BE2C (cell line): ENCODE results near the gene LRRC4B.
A peak's percentile ranks its signal among the peaks of the same experiment; 100 is the strongest.

Source experiments
- DNase-seq: peaks from one replicate; pipeline ENCODE4 v3.0.0-alpha.2; 2020
- H3K27me3 ChIP-seq: fragments of 250-450 bp; sonication (Bioruptor Pico); 2 replicates; pipeline ENCODE4 v1.5.1; 2020; ENCODE audit warnings: mild to moderate bottlenecking
- H3K36me3 ChIP-seq: fragments of 250-450 bp; sonication (Bioruptor Pico); 2 replicates; pipeline ENCODE4 v1.5.1; 2020; ENCODE audit warnings: mild to moderate bottlenecking
- H3K4me1 ChIP-seq: fragments of 250-450 bp; sonication (Bioruptor Pico); 2 replicates; pipeline ENCODE4 v1.5.1; 2020
- H3K4me3 ChIP-seq: 2 replicates; pipeline ENCODE4 v1.5.1; 2011; ENCODE audit warnings: low read depth, low read length
- H3K9me3 ChIP-seq: fragments of 250-450 bp; sonication (Bioruptor Pico); 2 replicates; pipeline ENCODE4 v1.5.1; 2020
- CTCF ChIP-seq: IDR thresholded peaks from 2 replicates; pipeline ENCODE4 v1.5.1; 2012; ENCODE audit warnings: mild to moderate bottlenecking, low read depth, low read length

Gene LRRC4B

GRCh38 chr19:50562996-50563395 is 5.2 kb downstream of the LRRC4B start:
- DNase-seq = no peak
- Histone ChIP-seq H3K36me3 (no peaks in the 10 kb centered on the region), H3K9me3 (no peaks in the 10 kb centered on the region), H3K27me3 (peaks cover 59% of the 10 kb centered on the region), H3K4me3 (no peak overlapping the region), H3K4me1 (no peaks in the 10 kb centered on the region)
- TF ChIP-seq CTCF = no peak

DNA sequence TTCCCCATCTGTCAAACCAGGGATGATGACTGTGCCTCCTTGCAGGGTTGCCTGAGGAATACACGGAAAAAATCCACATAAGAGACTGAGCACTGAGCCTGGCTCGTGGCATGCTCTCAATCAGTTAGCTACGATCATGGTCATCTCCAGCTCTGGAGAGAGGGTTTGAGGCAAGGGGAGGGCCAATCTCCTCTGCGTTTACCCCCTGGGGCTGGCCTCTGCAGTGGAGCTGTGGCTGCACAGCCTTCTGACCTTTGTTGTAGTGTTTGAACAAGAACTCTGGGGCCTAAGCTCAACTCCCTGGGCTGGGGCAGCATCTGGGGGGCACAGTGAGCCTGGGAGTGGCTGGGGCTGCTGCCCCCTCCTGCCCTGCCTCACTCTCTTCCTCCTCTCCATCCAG is 5.9 kb downstream of the LRRC4B start:
- no peak for DNase-seq
- Histone ChIP-seq H3K4me3 (no peak overlapping the region), H3K36me3 (no peaks in the 10 kb centered on the region), H3K4me1 (no peaks in the 10 kb centered on the region), H3K9me3 (no peaks in the 10 kb centered on the region), H3K27me3 (peaks cover 59% of the 10 kb centered on the region)
- no peak for TF ChIP-seq CTCF

- H3K27me3 ChIP-seq = peaks cover 37% of the 10 kb centered on the region
- H3K9me3 ChIP-seq = no peaks in the 10 kb centered on the region
- TF ChIP-seq CTCF = no peak
- no peaks in the 10 kb centered on the region for H3K4me1 ChIP-seq
- no peaks in the 10 kb centered on the region for H3K36me3 ChIP-seq
- H3K4me3 ChIP-seq = no peak overlapping the region
- no peak for DNase-seq
Measured at GRCh38 chr19:50559636-50560035, 8.6 kb downstream of the LRRC4B start.

- peaks cover 27% of the 10 kb centered on the region for H3K27me3 ChIP-seq
- no peaks in the 10 kb centered on the region for H3K4me1 ChIP-seq
- no peak overlapping the region for H3K4me3 ChIP-seq
- DNase-seq = no peak
- TF ChIP-seq CTCF = no peak
- H3K36me3 ChIP-seq = no peaks in the 10 kb centered on the region
- H3K9me3 ChIP-seq = no peaks in the 10 kb centered on the region
Measured at GRCh38 chr19:50558449-50558848, 9.8 kb downstream of the LRRC4B start.

GRCh38 chr19:50558039-50558438 is 10.2 kb downstream of the LRRC4B start:
- Histone ChIP-seq H3K36me3 (no peaks in the 10 kb centered on the region), H3K9me3 (no peaks in the 10 kb centered on the region), H3K4me3 (no peak overlapping the region), H3K27me3 (peaks cover 23% of the 10 kb centered on the region; the same call in 1 of the 2 replicates), H3K4me1 (no peaks in the 10 kb centered on the region)
- no peak for TF ChIP-seq CTCF
- DNase-seq = no peak

GRCh38 chr19:50557009-50557613 is 11.1 kb downstream of the LRRC4B start:
- no peak for DNase-seq
- H3K4me1 ChIP-seq = no peaks in the 10 kb centered on the region
- peak overlapping the region; percentile 50; the same call in 1 of the 2 replicates for H3K4me3 ChIP-seq
- H3K9me3 ChIP-seq = no peaks in the 10 kb centered on the region
- no peaks in the 10 kb centered on the region for H3K36me3 ChIP-seq
- H3K27me3 ChIP-seq = peaks cover 20% of the 10 kb centered on the region; the same call in 1 of the 2 replicates
- no peak for TF ChIP-seq CTCF
